Measurements from ENCODE around the gene SMYD2. TPM values are rescaled to one million over a fixed set of nuclear protein-coding genes. Genes with fewer than 3 reads are reported as not detected.

SMYD2 gene
- total and polyA plus RNA-seq, 2 donors from 2014 or later = 28.9 to 42.9 TPM

GRCh38 chr1:214360116-214360515 is 79.2 kb downstream of the SMYD2 start:
- peaks cover 0 to 50% (median 31%) of the 10 kb centered on the region in 3 donors for H3K36me3 ChIP-seq (ENCODE audit: control insufficient read depth in 2 of 3, insufficient read depth in 3 of 3, low read length in 3 of 3)
- TF ChIP-seq CTCF (IDR thresholded peaks at IDR 0.05; ENCODE audit: borderline replicate concordance, extremely low read depth, insufficient read depth) = no peak
- DNase-seq (no peak), FAIRE-seq (no peak)
- no peak overlapping the region for H3K27ac ChIP-seq (ENCODE audit: low read depth in 2 of 2, low read length in 2 of 2)
- intact Hi-C loops (cut with DNase I) = no loop called here
- H3K4me1 ChIP-seq (ENCODE audit: control insufficient read depth in 2 of 3, insufficient read depth in 2 of 3, low read depth in 1 of 3, low read length in 3 of 3) = peaks cover 0 to 4% (median 0%) of the 10 kb centered on the region in 3 donors
- H3K27me3 ChIP-seq (ENCODE audit: control insufficient read depth, insufficient read depth, low read length) = no peaks in the 10 kb centered on the region
- no peak overlapping the region for H3K4me3 ChIP-seq (ENCODE audit: low read length in 3 of 3)
- H3K9ac ChIP-seq (ENCODE audit: low read length in 3 of 3) = no peak overlapping the region
- no peaks in the 10 kb centered on the region for H3K9me3 ChIP-seq (ENCODE audit: control insufficient read depth in 2 of 3, insufficient read depth in 1 of 3, low read length in 3 of 3)

GRCh38 chr1:214360525-214361164 is 79.7 kb downstream of the SMYD2 start:
- no peaks in the 10 kb centered on the region for H3K27me3 ChIP-seq (ENCODE audit: control insufficient read depth, insufficient read depth, low read length)
- no peak for TF ChIP-seq CTCF (IDR thresholded peaks at IDR 0.05; ENCODE audit: borderline replicate concordance, extremely low read depth, insufficient read depth)
- no peak overlapping the region for H3K4me3 ChIP-seq (ENCODE audit: low read length in 3 of 3)
- H3K9ac ChIP-seq (ENCODE audit: low read length in 3 of 3) = no peak overlapping the region
- H3K4me1 ChIP-seq (ENCODE audit: control insufficient read depth in 2 of 3, insufficient read depth in 2 of 3, low read depth in 1 of 3, low read length in 3 of 3) = peaks cover 0 to 4% (median 0%) of the 10 kb centered on the region in 3 donors
- peaks cover 0 to 52% (median 28%) of the 10 kb centered on the region in 3 donors for H3K36me3 ChIP-seq (ENCODE audit: control insufficient read depth in 2 of 3, insufficient read depth in 3 of 3, low read length in 3 of 3)
- intact Hi-C loops (cut with DNase I) = no loop called here
- no peak overlapping the region for H3K27ac ChIP-seq (ENCODE audit: low read depth in 2 of 2, low read length in 2 of 2)
- DNase-seq (no peak), FAIRE-seq (no peak)
- H3K9me3 ChIP-seq (ENCODE audit: control insufficient read depth in 2 of 3, insufficient read depth in 1 of 3, low read length in 3 of 3) = no peaks in the 10 kb centered on the region

GRCh38 chr1:214361636-214362035 is 80.7 kb downstream of the SMYD2 start:
- FAIRE-seq (no peak), DNase-seq (no peak)
- TF ChIP-seq CTCF (IDR thresholded peaks at IDR 0.05; ENCODE audit: borderline replicate concordance, extremely low read depth, insufficient read depth) = no peak
- Histone ChIP-seq H3K27ac (ENCODE audit: low read depth in 2 of 2, low read length in 2 of 2) (no peak overlapping the region), H3K36me3 (ENCODE audit: control insufficient read depth in 2 of 3, insufficient read depth in 3 of 3, low read length in 3 of 3) (peaks cover 0 to 49% (median 22%) of the 10 kb centered on the region in 3 donors), H3K4me1 (ENCODE audit: control insufficient read depth in 2 of 3, insufficient read depth in 2 of 3, low read depth in 1 of 3, low read length in 3 of 3) (peaks cover 0 to 4% (median 0%) of the 10 kb centered on the region in 3 donors), H3K27me3 (ENCODE audit: control insufficient read depth, insufficient read depth, low read length) (no peaks in the 10 kb centered on the region), H3K4me3 (ENCODE audit: low read length in 3 of 3) (no peak overlapping the region), H3K9ac (ENCODE audit: low read length in 3 of 3) (no peak overlapping the region), H3K9me3 (ENCODE audit: control insufficient read depth in 2 of 3, insufficient read depth in 1 of 3, low read length in 3 of 3) (no peaks in the 10 kb centered on the region)
- intact Hi-C loops (cut with DNase I) = no loop called here

Measured in kidney (tissue), 14 donors.